OCI-LY3 (cell line): ENCODE measurements around the gene SNX33.

Source experiments
- H2AFZ ChIP-seq: fragments of 200-600, 300-600 bp; shearing (Covaris generic); 2 replicates; pipeline ENCODE4 v1.6.0; 2014; ENCODE audit warnings: antibody characterized with exemption, low read depth, low read length
- H3K27ac ChIP-seq: fragments of 200-600, 300-600 bp; sonication (generic); 2 replicates; pipeline ENCODE4 v1.5.1; 2014; ENCODE audit warnings: mild to moderate bottlenecking, low read length, moderate library complexity, mixed read lengths
- H3K27me3 ChIP-seq: fragments of 200-600, 300-600 bp; sonication (generic); 2 replicates; pipeline ENCODE4 v1.6.1; 2014; ENCODE audit warnings: low read depth, low read length, mixed read lengths
- H3K36me3 ChIP-seq: fragments of 200-600, 300-600 bp; sonication (generic); replicated peaks from 2 replicates; pipeline ENCODE3; 2014; ENCODE audit warnings: low read depth, low read length, mixed read lengths
- H3K4me1 ChIP-seq: fragments of 300-600, 200-600 bp; sonication (generic); 2 replicates; pipeline ENCODE4 v1.6.1; 2014; ENCODE audit warnings: low read length, mixed read lengths
- H3K4me2 ChIP-seq: fragments of 200-600, 300-600 bp; sonication (generic); 2 replicates; pipeline ENCODE4 v1.6.1; 2014; ENCODE audit warnings: low read length, mixed read lengths
- H3K4me3 ChIP-seq: fragments of 300-600, 200-600 bp; sonication (generic); 2 replicates; pipeline ENCODE4 v1.5.1; 2014; ENCODE audit warnings: antibody characterized with exemption, mild to moderate bottlenecking, low read length, moderate library complexity
- H3K79me2 ChIP-seq: fragments of 300-600, 200-600 bp; shearing (Covaris generic); 2 replicates; pipeline ENCODE4 v1.6.1; 2014; ENCODE audit warnings: mild to moderate bottlenecking, low read length, mixed read lengths
- H3K9ac ChIP-seq: fragments of 300-600, 200-600 bp; shearing (Covaris generic); 2 replicates; pipeline ENCODE4 v1.6.0; 2014; ENCODE audit warnings: mild to moderate bottlenecking, low read length, moderate library complexity
- H3K9me3 ChIP-seq: fragments of 200-600, 300-600 bp; shearing (Covaris generic); 2 replicates; pipeline ENCODE4 v1.6.1; 2014; ENCODE audit warnings: low read length, mixed read lengths; ENCODE audit not compliant: insufficient read depth
- H4K20me1 ChIP-seq: fragments of 200-600, 300-600 bp; sonication (generic); 2 replicates; pipeline ENCODE4 v1.6.1; 2016; ENCODE audit warnings: low read length, mixed read lengths; ENCODE audit not compliant: insufficient read depth
- EZH2phosphoT487 ChIP-seq: fragments of 200-600 bp; shearing (Covaris generic); IDR thresholded peaks from 2 replicates; pipeline ENCODE4 v1.6.1; 2018; ENCODE audit warnings: antibody characterized with exemption, mixed run types, low read depth
- TF ChIP-seq, protein P1 (sequence below): fragments of 200-600, 300-600 bp; sonication (generic); IDR thresholded peaks from 2 replicates; pipeline ENCODE4 v1.5.1; 2014; ENCODE audit warnings: antibody characterized with exemption, low read length, low read depth

Gene SNX33

GRCh38 chr15:75653347-75653913, 5.7 kb downstream of the SNX33 start:
- H3K4me2 ChIP-seq: no peak overlapping the region
- no peak overlapping the region for H3K4me3 ChIP-seq
- no peaks in the 10 kb centered on the region for H3K9me3 ChIP-seq
- H3K4me1 ChIP-seq: no peaks in the 10 kb centered on the region
- H3K27me3 ChIP-seq: peaks cover 4% of the 10 kb centered on the region
- no peaks in the 10 kb centered on the region for H4K20me1 ChIP-seq
- H3K36me3 ChIP-seq: no peaks in the 10 kb centered on the region
- no peak overlapping the region for H3K9ac ChIP-seq
- H3K27ac ChIP-seq: no peak overlapping the region
- no peak overlapping the region for H2AFZ ChIP-seq
- H3K79me2 ChIP-seq: no peaks in the 10 kb centered on the region
- TF ChIP-seq, protein P1, sequence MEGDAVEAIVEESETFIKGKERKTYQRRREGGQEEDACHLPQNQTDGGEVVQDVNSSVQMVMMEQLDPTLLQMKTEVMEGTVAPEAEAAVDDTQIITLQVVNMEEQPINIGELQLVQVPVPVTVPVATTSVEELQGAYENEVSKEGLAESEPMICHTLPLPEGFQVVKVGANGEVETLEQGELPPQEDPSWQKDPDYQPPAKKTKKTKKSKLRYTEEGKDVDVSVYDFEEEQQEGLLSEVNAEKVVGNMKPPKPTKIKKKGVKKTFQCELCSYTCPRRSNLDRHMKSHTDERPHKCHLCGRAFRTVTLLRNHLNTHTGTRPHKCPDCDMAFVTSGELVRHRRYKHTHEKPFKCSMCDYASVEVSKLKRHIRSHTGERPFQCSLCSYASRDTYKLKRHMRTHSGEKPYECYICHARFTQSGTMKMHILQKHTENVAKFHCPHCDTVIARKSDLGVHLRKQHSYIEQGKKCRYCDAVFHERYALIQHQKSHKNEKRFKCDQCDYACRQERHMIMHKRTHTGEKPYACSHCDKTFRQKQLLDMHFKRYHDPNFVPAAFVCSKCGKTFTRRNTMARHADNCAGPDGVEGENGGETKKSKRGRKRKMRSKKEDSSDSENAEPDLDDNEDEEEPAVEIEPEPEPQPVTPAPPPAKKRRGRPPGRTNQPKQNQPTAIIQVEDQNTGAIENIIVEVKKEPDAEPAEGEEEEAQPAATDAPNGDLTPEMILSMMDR: no peak
- TF ChIP-seq EZH2phosphoT487: no peak

DNA sequence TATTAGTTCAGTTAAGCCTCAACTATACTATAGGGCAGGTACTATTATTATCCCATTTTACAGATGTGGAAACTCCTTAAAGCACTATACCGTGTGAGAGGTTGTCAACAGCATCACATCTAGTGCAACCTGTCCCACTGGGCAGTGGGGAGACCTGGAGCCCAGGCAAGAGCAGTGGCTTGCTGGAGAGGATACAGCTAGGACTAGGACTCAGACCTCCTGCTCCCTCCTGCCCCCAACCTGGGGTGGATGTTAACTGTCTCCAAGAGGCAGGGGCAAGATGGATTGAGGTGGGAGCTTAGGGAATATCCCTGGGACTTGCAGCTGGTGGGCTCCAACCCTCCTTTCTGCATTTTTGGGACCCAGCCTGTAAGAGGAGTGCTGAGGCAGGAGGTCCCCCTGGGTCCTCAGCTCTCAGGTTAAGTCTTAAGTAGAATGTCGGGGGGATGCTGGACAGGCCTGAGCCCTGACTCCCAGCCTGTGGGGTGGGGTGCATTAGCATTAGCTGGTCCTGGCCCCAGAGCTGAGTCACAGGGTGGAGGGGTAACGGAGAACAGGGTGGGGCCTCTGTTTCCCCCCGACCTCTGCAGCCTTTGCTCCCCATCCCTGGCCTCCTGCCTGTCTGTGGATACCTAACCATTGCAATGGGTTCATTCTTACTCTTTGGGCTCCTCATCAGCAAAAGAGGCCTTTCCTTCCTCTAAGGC, 6.6 kb downstream of the SNX33 start:
- H3K9ac ChIP-seq: no peak overlapping the region
- no peak overlapping the region for H2AFZ ChIP-seq
- H3K27me3 ChIP-seq: no peaks in the 10 kb centered on the region
- no peaks in the 10 kb centered on the region for H3K4me1 ChIP-seq
- no peaks in the 10 kb centered on the region for H3K9me3 ChIP-seq
- no peak overlapping the region for H3K4me2 ChIP-seq
- TF ChIP-seq, protein P1: no peak
- TF ChIP-seq EZH2phosphoT487: no peak
- H4K20me1 ChIP-seq: no peaks in the 10 kb centered on the region
- no peaks in the 10 kb centered on the region for H3K79me2 ChIP-seq
- H3K27ac ChIP-seq: no peak overlapping the region
- H3K36me3 ChIP-seq: no peaks in the 10 kb centered on the region
- no peak overlapping the region for H3K4me3 ChIP-seq

DNA sequence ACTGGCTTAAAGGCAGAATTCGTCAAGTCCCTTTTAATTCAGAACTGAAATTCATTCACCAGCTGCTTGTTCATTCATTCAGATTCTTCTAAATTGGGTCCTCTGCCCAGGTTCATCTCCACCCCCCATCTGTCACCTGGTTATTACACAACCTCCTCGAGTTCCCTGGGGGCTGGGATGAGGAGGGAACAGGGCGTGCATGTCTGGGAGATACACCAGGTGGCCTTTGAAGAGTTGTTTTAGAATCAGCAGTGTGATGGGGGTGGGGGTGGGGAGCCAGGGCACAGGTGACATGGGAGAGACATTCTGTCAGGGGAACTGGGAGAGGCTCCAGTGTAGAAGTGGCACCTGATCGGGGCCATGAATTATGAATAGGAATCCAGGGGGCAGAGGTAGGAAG, 8.2 kb downstream of the SNX33 start:
- H3K9ac ChIP-seq: no peak overlapping the region
- H4K20me1 ChIP-seq: no peaks in the 10 kb centered on the region
- no peaks in the 10 kb centered on the region for H3K79me2 ChIP-seq
- TF ChIP-seq, protein P1: no peak
- no peak for TF ChIP-seq EZH2phosphoT487
- no peak overlapping the region for H2AFZ ChIP-seq
- no peak overlapping the region for H3K4me2 ChIP-seq
- no peaks in the 10 kb centered on the region for H3K4me1 ChIP-seq
- H3K27me3 ChIP-seq: no peaks in the 10 kb centered on the region
- H3K4me3 ChIP-seq: no peak overlapping the region
- no peak overlapping the region for H3K27ac ChIP-seq
- H3K36me3 ChIP-seq: no peaks in the 10 kb centered on the region
- H3K9me3 ChIP-seq: no peaks in the 10 kb centered on the region

DNA sequence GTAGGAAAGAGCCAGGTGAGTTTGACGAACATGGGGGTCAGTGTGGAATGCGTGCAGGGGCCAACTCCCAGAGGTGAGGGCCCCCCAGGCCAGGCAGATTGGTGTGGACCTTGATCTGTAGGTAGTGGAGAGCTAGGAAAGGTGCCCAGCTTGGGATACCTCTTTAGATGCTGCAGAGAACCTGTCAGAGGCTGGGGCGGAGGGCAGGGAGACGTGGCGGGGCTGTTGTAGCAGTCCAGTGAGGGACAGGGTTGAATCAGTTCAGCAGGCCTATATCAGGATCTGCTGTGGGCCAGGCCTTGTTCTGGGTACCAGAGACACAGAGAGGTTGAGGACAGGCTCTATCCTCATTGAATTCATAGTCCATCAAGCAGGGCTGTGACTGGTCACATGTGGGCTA, 8.6 kb downstream of the SNX33 start:
- Histone ChIP-seq H2AFZ (no peak overlapping the region), H3K4me3 (no peak overlapping the region), H3K27ac (no peak overlapping the region), H3K4me1 (no peaks in the 10 kb centered on the region), H3K9ac (no peak overlapping the region), H3K36me3 (no peaks in the 10 kb centered on the region), H4K20me1 (no peaks in the 10 kb centered on the region), H3K27me3 (no peaks in the 10 kb centered on the region), H3K4me2 (no peak overlapping the region), H3K79me2 (no peaks in the 10 kb centered on the region), H3K9me3 (no peaks in the 10 kb centered on the region)
- no peak for TF ChIP-seq EZH2phosphoT487
- TF ChIP-seq, protein P1: no peak
